GM15510 (cell line): ENCODE results near the gene C12orf75.

Source experiments
- POLR2A ChIP-seq: IDR thresholded peaks from 3 replicates; pipeline ENCODE4 v1.6.1; 2011; ENCODE audit warnings: borderline replicate concordance; ENCODE audit not compliant: insufficient read length; ENCODE audit errors: extremely low read depth

Gene C12orf75

GRCh38 chr12:105386431-105386830 lies 55.9 kb downstream of the C12orf75 start:
- no peak for TF ChIP-seq POLR2A

- TF ChIP-seq POLR2A, result no peak
Observed at GRCh38 chr12:105391231-105391630, 60.7 kb downstream of the C12orf75 start.

GRCh38 chr12:105393587-105393986 lies 63.1 kb downstream of the C12orf75 start:
- no peak for TF ChIP-seq POLR2A

GRCh38 chr12:105396024-105396423 lies 65.5 kb downstream of the C12orf75 start:
- no peak for TF ChIP-seq POLR2A

- no peak for TF ChIP-seq POLR2A
Observed at GRCh38 chr12:105396983-105397382, 66.5 kb downstream of the C12orf75 start.

- TF ChIP-seq POLR2A, result no peak
Observed at GRCh38 chr12:105398930-105399329, 68.4 kb downstream of the C12orf75 start.

- TF ChIP-seq POLR2A, result no peak
Observed at GRCh38 chr12:105399428-105400081, 69.1 kb downstream of the C12orf75 start.

GRCh38 chr12:105400227-105400626 lies 69.7 kb downstream of the C12orf75 start:
- TF ChIP-seq POLR2A, result no peak

GRCh38 chr12:105401198-105401597 lies 70.7 kb downstream of the C12orf75 start:
- TF ChIP-seq POLR2A, result no peak

GRCh38 chr12:105402366-105402765 lies 71.9 kb downstream of the C12orf75 start:
- TF ChIP-seq POLR2A, result no peak

- TF ChIP-seq POLR2A, result no peak
Observed at GRCh38 chr12:105403095-105403494, 72.6 kb downstream of the C12orf75 start.

GRCh38 chr12:105406497-105406896 lies 76.0 kb downstream of the C12orf75 start:
- TF ChIP-seq POLR2A, result no peak

- no peak for TF ChIP-seq POLR2A
Observed at GRCh38 chr12:105409279-105409678, 78.8 kb downstream of the C12orf75 start.

- no peak for TF ChIP-seq POLR2A
Observed at GRCh38 chr12:105409801-105410471, 79.4 kb downstream of the C12orf75 start.

- no peak for TF ChIP-seq POLR2A
Observed at GRCh38 chr12:105413911-105414487, 83.5 kb downstream of the C12orf75 start.

GRCh38 chr12:105417732-105418131 lies 87.2 kb downstream of the C12orf75 start:
- TF ChIP-seq POLR2A, result no peak
